Astrocyte (in vitro differentiated cells and primary cell): ENCODE results near the gene DOK6. TPM values are rescaled to one million over a fixed set of nuclear protein-coding genes. Genes with fewer than 3 reads are reported as not detected.
"Not testable (repeated sequence)": the region's sequence is repeated elsewhere in the genome, so short reads cannot be mapped to it uniquely, and the experiment has no call there.

Source experiments
- DNase-seq: peaks from one replicate; pipeline ENCODE4 v3.0.0-alpha.2; 2010; ENCODE audit warnings: low read depth
- FAIRE-seq: peaks from 2 replicates; lab custom pipeline; 2011; peaks lifted over from hg19 to GRCh38; lab: Jason Lieb, UNC
- H2AFZ ChIP-seq: 2 replicates; pipeline ENCODE4 v1.6.0; 2012; ENCODE audit warnings: low read depth, low read length, inconsistent platforms
- H3K27ac ChIP-seq: 2 replicates; pipeline ENCODE4 v1.5.1; 2011; ENCODE audit warnings: low read depth, low read length, inconsistent platforms
- H3K27me3 ChIP-seq: 2 replicates; pipeline ENCODE4 v1.6.0; 2011; ENCODE audit warnings: low read length, inconsistent platforms; ENCODE audit not compliant: insufficient read depth
- H3K36me3 ChIP-seq: 2 replicates; pipeline ENCODE4 v1.5.1; 2011; ENCODE audit warnings: low read length, inconsistent platforms; ENCODE audit not compliant: insufficient read depth
- H3K4me1 ChIP-seq: 2 replicates; pipeline ENCODE4 v1.5.1; 2011; ENCODE audit warnings: low read length, inconsistent platforms; ENCODE audit not compliant: insufficient read depth
- H3K4me2 ChIP-seq: 2 replicates; pipeline ENCODE4 v1.6.0; 2012; ENCODE audit warnings: low read length, inconsistent platforms
- H3K4me3 ChIP-seq: 2 replicates; pipeline ENCODE4 v1.5.1; 2011; ENCODE audit warnings: low read depth, mild to moderate bottlenecking, low read length, inconsistent platforms; ENCODE audit not compliant: insufficient read depth
- H3K79me2 ChIP-seq: 2 replicates; pipeline ENCODE4 v1.6.0; 2012; ENCODE audit warnings: mild to moderate bottlenecking, low read length, inconsistent platforms; ENCODE audit not compliant: insufficient read depth
- H3K9ac ChIP-seq: 2 replicates; pipeline ENCODE4 v1.6.0; 2012; ENCODE audit warnings: mild to moderate bottlenecking, low read length, inconsistent platforms
- H3K9me3 ChIP-seq: 2 replicates; pipeline ENCODE4 v1.5.1; 2012; ENCODE audit warnings: low read depth, mild to moderate bottlenecking, low read length, inconsistent platforms; ENCODE audit not compliant: insufficient read depth
- H4K20me1 ChIP-seq: 2 replicates; pipeline ENCODE4 v1.6.0; 2012; ENCODE audit warnings: low read length, inconsistent platforms; ENCODE audit not compliant: insufficient read depth
- H3K27ac Mint-ChIP-seq: one replicate; pipeline ENCODE4 v1.8.0; 2021; ENCODE audit warnings: mild to moderate bottlenecking, mixed read lengths; ENCODE audit not compliant: unreplicated experiment
- H3K27me3 Mint-ChIP-seq: one replicate; pipeline ENCODE4 v1.8.0; 2021; ENCODE audit warnings: low read depth, mixed read lengths; ENCODE audit not compliant: unreplicated experiment
- H3K36me3 Mint-ChIP-seq: one replicate; pipeline ENCODE4 v1.8.0; 2021; ENCODE audit warnings: low read depth, mixed read lengths; ENCODE audit not compliant: unreplicated experiment
- H3K4me1 Mint-ChIP-seq: one replicate; pipeline ENCODE4 v1.8.0; 2021; ENCODE audit warnings: low read depth, mixed read lengths; ENCODE audit not compliant: unreplicated experiment
- H3K4me3 Mint-ChIP-seq: one replicate; pipeline ENCODE4 v1.8.0; 2021; ENCODE audit warnings: mild to moderate bottlenecking, moderate library complexity, mixed read lengths; ENCODE audit not compliant: unreplicated experiment
- H3K9me3 Mint-ChIP-seq: one replicate; pipeline ENCODE4 v1.8.0; 2021; ENCODE audit warnings: mild to moderate bottlenecking, mixed read lengths; ENCODE audit not compliant: unreplicated experiment
- CTCF ChIP-seq: IDR thresholded peaks from 2 replicates; pipeline ENCODE4 v1.5.1; 2011; ENCODE audit warnings: low read depth, mild to moderate bottlenecking, inconsistent platforms, low read length, moderate library complexity; ENCODE audit not compliant: insufficient read depth
- EZH2 ChIP-seq: IDR thresholded peaks from 2 replicates; pipeline ENCODE4 v1.6.1; 2012; ENCODE audit warnings: mild to moderate bottlenecking, low read length, inconsistent platforms; ENCODE audit not compliant: insufficient read depth
- total RNA-seq: library from RNA; stranded (reverse); gene quantifications from 2 replicates; pipeline ENCODE4 v1.2.1, GENCODE V29; 2021

DOK6 gene
- total RNA-seq, 1 donor from 2014 or later: 2.9 TPM

GRCh38 chr18:69358212-69358895 is 42.3 kb upstream of the DOK6 start:
- TF ChIP-seq EZH2 (no peak), CTCF (no peak)
- H2AFZ ChIP-seq: no peak overlapping the region
- Mint-ChIP-seq H3K27ac (no peak overlapping the region), H3K27me3 (no peaks in the 10 kb centered on the region), H3K4me3 (no peak overlapping the region), H3K9me3 (peaks cover 8% of the 10 kb centered on the region), H3K36me3 (no peaks in the 10 kb centered on the region), H3K4me1 (no peaks in the 10 kb centered on the region)
- H4K20me1 ChIP-seq: no peaks in the 10 kb centered on the region
- H3K9ac ChIP-seq: no peak overlapping the region
- H3K9me3 ChIP-seq: no peaks in the 10 kb centered on the region
- H3K79me2 ChIP-seq: no peaks in the 10 kb centered on the region
- no peaks in the 10 kb centered on the region for H3K27me3 ChIP-seq
- H3K4me1 ChIP-seq: no peaks in the 10 kb centered on the region
- H3K4me3 ChIP-seq: no peak overlapping the region
- H3K36me3 ChIP-seq: no peaks in the 10 kb centered on the region
- no peak for DNase-seq
- FAIRE-seq: no peak
- H3K4me2 ChIP-seq: no peak overlapping the region
- no peak overlapping the region for H3K27ac ChIP-seq

- H3K27ac ChIP-seq, H3K27me3 ChIP-seq, H3K9ac ChIP-seq, H3K4me1 ChIP-seq, H3K4me3 Mint-ChIP-seq, H3K27me3 Mint-ChIP-seq, H3K79me2 ChIP-seq, H3K4me3 ChIP-seq, H3K9me3 Mint-ChIP-seq, H3K36me3 ChIP-seq, H3K4me2 ChIP-seq, H4K20me1 ChIP-seq, DNase-seq, H3K9me3 ChIP-seq, H2AFZ ChIP-seq, FAIRE-seq, H3K27ac Mint-ChIP-seq, H3K36me3 Mint-ChIP-seq, H3K4me1 Mint-ChIP-seq: not testable (repeated sequence)
These were observed 40.9 kb upstream of the DOK6 start for GRCh38 chr18:69359768-69360167.

GRCh38 chr18:69364930-69365329 is 35.8 kb upstream of the DOK6 start:
- H3K36me3 Mint-ChIP-seq: no peaks in the 10 kb centered on the region
- H3K27me3 ChIP-seq: no peaks in the 10 kb centered on the region

More at GRCh38 chr18:69364930-69365329, 35.8 kb upstream of the DOK6 start:
- H2AFZ ChIP-seq: no peak overlapping the region
- no peak overlapping the region for H3K4me2 ChIP-seq
- H4K20me1 ChIP-seq: no peaks in the 10 kb centered on the region
- H3K9ac ChIP-seq: no peak overlapping the region
- no peaks in the 10 kb centered on the region for H3K27me3 Mint-ChIP-seq
- no peaks in the 10 kb centered on the region for H3K9me3 ChIP-seq
- H3K79me2 ChIP-seq: no peaks in the 10 kb centered on the region
- H3K4me1 ChIP-seq: no peaks in the 10 kb centered on the region
- no peak overlapping the region for H3K27ac Mint-ChIP-seq
- H3K4me3 ChIP-seq: no peak overlapping the region
- no peak for DNase-seq
- peaks cover 3% of the 10 kb centered on the region for H3K9me3 Mint-ChIP-seq
- H3K4me1 Mint-ChIP-seq: no peaks in the 10 kb centered on the region
- no peaks in the 10 kb centered on the region for H3K36me3 ChIP-seq
- FAIRE-seq: no peak
- H3K27ac ChIP-seq: no peak overlapping the region
- H3K4me3 Mint-ChIP-seq: no peak overlapping the region
- TF ChIP-seq EZH2 (no peak), CTCF (no peak)
